WTC11 (cell line): ENCODE measurements around the gene C10orf90. TPM values are rescaled to one million over a fixed set of nuclear protein-coding genes. Genes with fewer than 3 reads are reported as not detected.

Experiments
- ATAC-seq: fragments of 200-7000 bp; cut with Tn5 transposase; 2 replicates; pipeline ENCODE4 v1.10.0; 2021; ENCODE audit warnings: mild to moderate bottlenecking, moderate library complexity
- CTCF ChIA-PET: fragments of 300-600 bp; sonication (Branson Sonifier 250); formaldehyde crosslinking; loops from one replicate; lab custom pipeline; 2021; ENCODE audit warnings: antibody characterized with exemption; lab: Charles Lee
- POLR2A ChIA-PET: fragments of 350-600 bp; sonication (Branson Sonifier 250); formaldehyde crosslinking; loops from one replicate; lab custom pipeline; 2021; ENCODE audit warnings: antibody characterized with exemption; lab: Charles Lee
- DNase-seq: peaks from one replicate; pipeline ENCODE4 v3.0.0; 2021; ENCODE audit warnings: low spot score
- H3K27ac Mint-ChIP-seq: 2 replicates; pipeline ENCODE4 v1.8.0; 2021; ENCODE audit warnings: mixed read lengths
- H3K27me3 Mint-ChIP-seq: 2 replicates; pipeline ENCODE4 v1.8.0; 2021; ENCODE audit warnings: low read depth, mild to moderate bottlenecking, moderate library complexity, mixed read lengths
- H3K36me3 Mint-ChIP-seq: 2 replicates; pipeline ENCODE4 v1.8.0; 2021; ENCODE audit warnings: mixed read lengths
- H3K4me1 Mint-ChIP-seq: 2 replicates; pipeline ENCODE4 v1.8.0; 2022; ENCODE audit warnings: mixed read lengths
- H3K4me3 Mint-ChIP-seq: 2 replicates; pipeline ENCODE4 v1.8.0; 2021; ENCODE audit warnings: mild to moderate bottlenecking, moderate library complexity, mixed read lengths
- H3K9me3 Mint-ChIP-seq: 2 replicates; pipeline ENCODE4 v1.8.0; 2021; ENCODE audit warnings: mixed read lengths
- ATF3 ChIP-seq: sonication (generic); formaldehyde crosslinking; conservative IDR thresholded peaks from 2 replicates; pipeline ENCODE4 v1.8.1; 2022; ENCODE audit warnings: mild to moderate bottlenecking, missing genetic modification reagents
- CDX4 ChIP-seq: fragments of 250-450 bp; sonication (Bioruptor Pico); IDR thresholded peaks from 2 replicates; pipeline ENCODE4 v1.9.0; 2021; ENCODE audit warnings: moderate library complexity, mild to moderate bottlenecking, inconsistent platforms, borderline replicate concordance
- CREB1 ChIP-seq: sonication (generic); formaldehyde crosslinking; IDR thresholded peaks from 2 replicates; pipeline ENCODE4 v1.8.0; 2023; ENCODE audit warnings: mild to moderate bottlenecking, missing genetic modification reagents
- E2F4 ChIP-seq: sonication (generic); formaldehyde crosslinking; IDR thresholded peaks from 2 replicates; pipeline ENCODE4 v1.8.1; 2022; ENCODE audit warnings: low read depth, mild to moderate bottlenecking, moderate library complexity, missing genetic modification reagents, borderline replicate concordance
- ERG ChIP-seq: fragments of 250-450 bp; sonication (Bioruptor Pico); IDR thresholded peaks from 2 replicates; pipeline ENCODE4 v1.8.0; 2021; ENCODE audit warnings: mild to moderate bottlenecking
- ETV6 ChIP-seq: sonication (generic); formaldehyde crosslinking; IDR thresholded peaks from 2 replicates; pipeline ENCODE4 v1.8.1; 2022; ENCODE audit warnings: mild to moderate bottlenecking, missing genetic modification reagents
- GABPB1 ChIP-seq: sonication (generic); formaldehyde crosslinking; IDR thresholded peaks from 2 replicates; pipeline ENCODE4 v1.8.1; 2023; ENCODE audit warnings: mild to moderate bottlenecking, missing genetic modification reagents
- KAT7 ChIP-seq: sonication (generic); formaldehyde crosslinking; IDR thresholded peaks from 2 replicates; pipeline ENCODE4 v1.8.1; 2023; ENCODE audit warnings: missing genetic modification reagents, mild to moderate bottlenecking, borderline replicate concordance
- NFATC4 ChIP-seq: fragments of 250-450 bp; sonication (Bioruptor Pico); IDR thresholded peaks from 2 replicates; pipeline ENCODE4 v1.9.0; 2021; ENCODE audit warnings: mild to moderate bottlenecking
- NR2C2 ChIP-seq: sonication (generic); formaldehyde crosslinking; IDR thresholded peaks from 2 replicates; pipeline ENCODE4 v1.8.0; 2022; ENCODE audit warnings: mild to moderate bottlenecking, missing genetic modification reagents
- PRRX2 ChIP-seq: fragments of 250-450 bp; sonication (Bioruptor Pico); IDR thresholded peaks from 2 replicates; pipeline ENCODE4 v1.8.0; 2021; ENCODE audit warnings: mild to moderate bottlenecking
- SMAD3 ChIP-seq: sonication (generic); formaldehyde crosslinking; IDR thresholded peaks from 2 replicates; pipeline ENCODE4 v1.8.0; 2022; ENCODE audit warnings: missing genetic modification reagents, mild to moderate bottlenecking, borderline replicate concordance
- SOX15 ChIP-seq: fragments of 250-450 bp; sonication (Bioruptor Pico); IDR thresholded peaks from 2 replicates; pipeline ENCODE4 v1.9.0; 2021; ENCODE audit warnings: mild to moderate bottlenecking
- SP1 ChIP-seq: sonication (generic); formaldehyde crosslinking; conservative IDR thresholded peaks from 2 replicates; pipeline ENCODE4 v1.8.1; 2022; ENCODE audit warnings: missing genetic modification reagents
- ZBTB21 ChIP-seq: sonication (generic); formaldehyde crosslinking; IDR thresholded peaks from 2 replicates; pipeline ENCODE4 v1.8.1; 2023; ENCODE audit warnings: mild to moderate bottlenecking, missing genetic modification reagents, borderline replicate concordance
- ZNF219 ChIP-seq: sonication (generic); formaldehyde crosslinking; IDR thresholded peaks from 2 replicates; pipeline ENCODE4 v1.8.0; 2023; ENCODE audit warnings: missing genetic modification reagents, mild to moderate bottlenecking, borderline replicate concordance
- ZNF263 ChIP-seq: sonication (generic); formaldehyde crosslinking; IDR thresholded peaks from 2 replicates; pipeline ENCODE4 v1.8.1; 2022; ENCODE audit warnings: low read depth, mild to moderate bottlenecking, moderate library complexity, missing genetic modification reagents
- ZNF317 ChIP-seq: sonication (generic); formaldehyde crosslinking; IDR thresholded peaks from 2 replicates; pipeline ENCODE4 v1.8.1; 2023; ENCODE audit warnings: low read depth, mild to moderate bottlenecking, moderate library complexity, missing genetic modification reagents, borderline replicate concordance
- ZNF423 ChIP-seq: fragments of 250-450 bp; sonication (Bioruptor Pico); IDR thresholded peaks from 2 replicates; pipeline ENCODE4 v2.1.2; 2022; ENCODE audit warnings: mild to moderate bottlenecking, moderate library complexity
- total RNA-seq: library from RNA; stranded (reverse); gene quantifications from 3 replicates; pipeline ENCODE4 v1.2.3, GENCODE V29; 2021
- TF ChIP-seq, protein P1 (sequence below): sonication (generic); formaldehyde crosslinking; IDR thresholded peaks from 2 replicates; pipeline ENCODE4 v1.8.0; 2023; ENCODE audit warnings: mild to moderate bottlenecking, missing genetic modification reagents
- TF ChIP-seq, protein P2 (sequence below): sonication (generic); formaldehyde crosslinking; IDR thresholded peaks from 2 replicates; pipeline ENCODE4 v1.8.0; 2022; ENCODE audit warnings: mild to moderate bottlenecking, missing genetic modification reagents

Gene C10orf90
- total RNA-seq, 1 experiment from 2014 or later, result 0.85 TPM

DNA sequence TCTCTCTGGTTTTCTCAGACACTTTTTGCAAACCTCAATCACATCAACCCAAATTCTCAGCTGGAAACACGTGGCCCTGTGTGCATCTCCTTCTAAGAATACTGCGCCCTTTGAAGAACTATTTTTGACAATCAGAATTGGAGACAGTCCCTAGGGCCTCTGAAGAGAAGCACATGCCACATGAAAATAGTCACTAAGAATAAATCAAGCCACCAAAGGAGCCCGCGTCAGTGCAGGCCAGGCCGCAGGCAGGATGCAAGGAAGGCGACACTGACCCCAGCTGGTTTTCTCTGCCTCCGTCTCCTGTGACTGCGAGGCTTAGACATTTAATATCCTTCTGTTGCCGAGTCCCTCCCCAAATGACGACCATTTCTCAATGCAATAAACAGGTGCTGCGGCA lies 194.2 kb downstream of the C10orf90 start:
- peak overlapping the region; percentile 60; the same call in 1 of the 2 replicates for H3K27ac Mint-ChIP-seq
- POLR2A ChIA-PET, result interaction anchor here (1.1 kb wide), 1 partner anchor 514 kb away, joined by 6 read pairs; no protein-coding TSS in a partner anchor
- no peaks in the 10 kb centered on the region for H3K36me3 Mint-ChIP-seq
- H3K27me3 Mint-ChIP-seq, result no peaks in the 10 kb centered on the region
- H3K9me3 Mint-ChIP-seq, result peaks cover 7% of the 10 kb centered on the region
- ATAC-seq (peak; percentile 60), DNase-seq (peak; percentile 26)
- no peak overlapping the region for H3K4me3 Mint-ChIP-seq
- H3K4me1 Mint-ChIP-seq, result peaks cover 25% of the 10 kb centered on the region
- TF ChIP-seq SOX15, result no peak
- TF ChIP-seq SMAD3 (CRISPR knock-in tag), result no peak
- TF ChIP-seq ETV6 (CRISPR knock-in tag), result no peak
- no peak for TF ChIP-seq CREB1 (CRISPR knock-in tag)
- TF ChIP-seq KAT7, result no peak
- TF ChIP-seq CDX4 (CRISPR knock-in tag), result no peak
- TF ChIP-seq ZNF317 (CRISPR knock-in tag), result no peak
- no peak for TF ChIP-seq E2F4
- TF ChIP-seq ZNF263 (CRISPR knock-in tag), result no peak
- TF ChIP-seq, all 79 proteins: peak for 0
- CTCF ChIA-PET, result interaction anchor here (0.9 to 1.7 kb wide), 2 partner anchors 123 to 541 kb away, joined by 3 to 6 read pairs; no protein-coding TSS in a partner anchor

- H3K27ac Mint-ChIP-seq, result no peak overlapping the region
Measured at GRCh38 chr10:126475074-126475691, 195.3 kb downstream of the C10orf90 start.

More at GRCh38 chr10:126475074-126475691, 195.3 kb downstream of the C10orf90 start:
- no peak for DNase-seq
- peaks cover 31% of the 10 kb centered on the region for H3K4me1 Mint-ChIP-seq
- TF ChIP-seq ZNF219 (CRISPR knock-in tag) (no peak), ZNF423 (no peak), NFATC4 (CRISPR knock-in tag) (no peak), GABPB1 (no peak), ATF3 (CRISPR knock-in tag) (no peak), PRRX2 (CRISPR knock-in tag) (no peak), ERG (CRISPR knock-in tag) (no peak), ZBTB21 (CRISPR knock-in tag) (no peak), NR2C2 (CRISPR knock-in tag) (no peak), SP1 (no peak)
- TF ChIP-seq, protein P1, sequence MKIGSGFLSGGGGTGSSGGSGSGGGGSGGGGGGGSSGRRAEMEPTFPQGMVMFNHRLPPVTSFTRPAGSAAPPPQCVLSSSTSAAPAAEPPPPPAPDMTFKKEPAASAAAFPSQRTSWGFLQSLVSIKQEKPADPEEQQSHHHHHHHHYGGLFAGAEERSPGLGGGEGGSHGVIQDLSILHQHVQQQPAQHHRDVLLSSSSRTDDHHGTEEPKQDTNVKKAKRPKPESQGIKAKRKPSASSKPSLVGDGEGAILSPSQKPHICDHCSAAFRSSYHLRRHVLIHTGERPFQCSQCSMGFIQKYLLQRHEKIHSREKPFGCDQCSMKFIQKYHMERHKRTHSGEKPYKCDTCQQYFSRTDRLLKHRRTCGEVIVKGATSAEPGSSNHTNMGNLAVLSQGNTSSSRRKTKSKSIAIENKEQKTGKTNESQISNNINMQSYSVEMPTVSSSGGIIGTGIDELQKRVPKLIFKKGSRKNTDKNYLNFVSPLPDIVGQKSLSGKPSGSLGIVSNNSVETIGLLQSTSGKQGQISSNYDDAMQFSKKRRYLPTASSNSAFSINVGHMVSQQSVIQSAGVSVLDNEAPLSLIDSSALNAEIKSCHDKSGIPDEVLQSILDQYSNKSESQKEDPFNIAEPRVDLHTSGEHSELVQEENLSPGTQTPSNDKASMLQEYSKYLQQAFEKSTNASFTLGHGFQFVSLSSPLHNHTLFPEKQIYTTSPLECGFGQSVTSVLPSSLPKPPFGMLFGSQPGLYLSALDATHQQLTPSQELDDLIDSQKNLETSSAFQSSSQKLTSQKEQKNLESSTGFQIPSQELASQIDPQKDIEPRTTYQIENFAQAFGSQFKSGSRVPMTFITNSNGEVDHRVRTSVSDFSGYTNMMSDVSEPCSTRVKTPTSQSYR, result no peak
- TF ChIP-seq, protein P2, sequence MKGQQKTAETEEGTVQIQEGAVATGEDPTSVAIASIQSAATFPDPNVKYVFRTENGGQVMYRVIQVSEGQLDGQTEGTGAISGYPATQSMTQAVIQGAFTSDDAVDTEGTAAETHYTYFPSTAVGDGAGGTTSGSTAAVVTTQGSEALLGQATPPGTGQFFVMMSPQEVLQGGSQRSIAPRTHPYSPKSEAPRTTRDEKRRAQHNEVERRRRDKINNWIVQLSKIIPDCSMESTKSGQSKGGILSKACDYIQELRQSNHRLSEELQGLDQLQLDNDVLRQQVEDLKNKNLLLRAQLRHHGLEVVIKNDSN (CRISPR knock-in tag), result no peak
- TF ChIP-seq, all 79 proteins: peak for 0
- no peak overlapping the region for H3K4me3 Mint-ChIP-seq
- ChIA-PET POLR2A (no interaction called here), CTCF (no interaction called here)
- no peaks in the 10 kb centered on the region for H3K36me3 Mint-ChIP-seq
- no peaks in the 10 kb centered on the region for H3K27me3 Mint-ChIP-seq
- no peak for ATAC-seq
- H3K9me3 Mint-ChIP-seq, result peaks cover 7% of the 10 kb centered on the region
